Ishikawa (cell line): ENCODE data around the gene NANOS1.

Experiments used
- CEBPB ChIP-seq: IDR thresholded peaks from 2 replicates; pipeline ENCODE4 v1.6.1; 2012
- CREB1 ChIP-seq: IDR thresholded peaks from 2 replicates; pipeline ENCODE4 v1.6.1; 2012; ENCODE audit warnings: low read depth
- EGR1 ChIP-seq: IDR thresholded peaks from 2 replicates; pipeline ENCODE4 v1.6.1; 2012
- EP300 ChIP-seq: IDR thresholded peaks from 2 replicates; pipeline ENCODE4 v1.6.1; 2012; ENCODE audit warnings: borderline replicate concordance
- FOXM1 ChIP-seq: IDR thresholded peaks from 2 replicates; pipeline ENCODE4 v1.6.1; 2012; ENCODE audit warnings: low read depth, borderline replicate concordance
- NFIC ChIP-seq: IDR thresholded peaks from 2 replicates; pipeline ENCODE4 v1.6.1; 2012
- RAD21 ChIP-seq: IDR thresholded peaks from 2 replicates; pipeline ENCODE4 v1.6.1; 2012; ENCODE audit warnings: low read depth
- TAF1 ChIP-seq: IDR thresholded peaks from 2 replicates; pipeline ENCODE4 v1.6.1; 2012; ENCODE audit warnings: low read depth, mild to moderate bottlenecking
- TCF12 ChIP-seq: IDR thresholded peaks from 2 replicates; pipeline ENCODE4 v1.6.1; 2012; ENCODE audit warnings: low read depth
- TEAD4 ChIP-seq: IDR thresholded peaks from 2 replicates; pipeline ENCODE4 v1.6.1; 2012
- USF1 ChIP-seq: IDR thresholded peaks from 2 replicates; pipeline ENCODE4 v1.6.1; 2012
- YY1 ChIP-seq: IDR thresholded peaks from 2 replicates; pipeline ENCODE4 v1.6.1; 2012; ENCODE audit warnings: low read depth
- ZBTB7A ChIP-seq: IDR thresholded peaks from 2 replicates; pipeline ENCODE4 v1.6.1; 2012; ENCODE audit warnings: low read depth
- TF ChIP-seq, protein P1 (sequence below): IDR thresholded peaks from 2 replicates; pipeline ENCODE4 v1.6.1; 2012
- TF ChIP-seq, protein P2 (sequence below): IDR thresholded peaks from 2 replicates; pipeline ENCODE4 v1.6.1; 2012; ENCODE audit warnings: low read depth, mild to moderate bottlenecking

The NANOS1 gene, protein sequence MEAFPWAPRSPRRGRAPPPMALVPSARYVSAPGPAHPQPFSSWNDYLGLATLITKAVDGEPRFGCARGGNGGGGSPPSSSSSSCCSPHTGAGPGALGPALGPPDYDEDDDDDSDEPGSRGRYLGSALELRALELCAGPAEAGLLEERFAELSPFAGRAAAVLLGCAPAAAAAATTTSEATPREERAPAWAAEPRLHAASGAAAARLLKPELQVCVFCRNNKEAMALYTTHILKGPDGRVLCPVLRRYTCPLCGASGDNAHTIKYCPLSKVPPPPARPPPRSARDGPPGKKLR

GRCh38 chr10:119029613-119030420, at the start of gene NANOS1:
TSS of gene NANOS1 (plus strand) at chr10:119029714. CDS start at chr10:119029802, 88 bp downstream.
- TF ChIP-seq TAF1 (no peak; the same call in 1 of the 2 replicates), TCF12 (no peak), ZBTB7A (peak; percentile 6; the same call in 1 of the 2 replicates), EP300 (no peak), EGR1 (no peak), RAD21 (no peak)
- TF ChIP-seq, protein P1, sequence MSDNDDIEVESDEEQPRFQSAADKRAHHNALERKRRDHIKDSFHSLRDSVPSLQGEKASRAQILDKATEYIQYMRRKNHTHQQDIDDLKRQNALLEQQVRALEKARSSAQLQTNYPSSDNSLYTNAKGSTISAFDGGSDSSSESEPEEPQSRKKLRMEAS, result no peak; the same call in 1 of the 2 replicates

DNA sequence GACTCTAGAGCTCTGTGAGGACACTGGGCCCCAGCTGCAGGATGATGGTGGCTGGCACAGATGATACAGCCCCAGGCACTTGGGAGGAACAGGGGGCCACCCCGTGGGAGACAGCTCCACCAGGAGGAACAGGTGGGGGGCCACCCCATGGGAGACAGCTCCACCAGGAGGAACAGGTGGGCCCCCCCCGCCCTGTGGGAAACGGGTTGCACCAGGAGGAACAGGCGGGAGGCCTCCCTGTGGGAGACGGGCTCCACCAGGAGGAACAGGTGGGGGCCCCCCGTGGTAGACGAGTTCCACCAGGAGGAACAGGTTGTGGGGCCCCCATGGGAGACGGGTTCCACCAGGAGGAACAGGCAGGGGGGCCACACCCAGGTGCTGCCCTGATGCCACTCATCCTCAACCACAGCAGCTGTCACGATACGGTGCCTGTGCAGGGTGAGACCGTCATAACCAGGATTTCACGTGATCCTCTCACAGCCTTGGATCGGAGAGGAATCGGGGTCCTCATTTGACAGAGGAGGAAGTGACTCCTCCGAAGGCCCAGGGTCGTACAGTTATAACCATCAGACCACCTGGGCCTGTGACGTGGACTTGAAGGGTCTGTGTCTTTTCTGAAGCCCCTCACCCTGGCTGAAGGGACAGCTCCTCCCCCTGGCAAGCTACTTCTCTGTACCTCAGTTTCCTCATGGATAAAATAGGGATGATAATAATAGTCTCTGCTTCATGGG, 49.2 kb upstream of the NANOS1 start:
- TF ChIP-seq TEAD4, result no peak
- TF ChIP-seq FOXM1, result no peak
- TF ChIP-seq CEBPB, result no peak
- no peak for TF ChIP-seq RAD21
- no peak for TF ChIP-seq USF1
- no peak for TF ChIP-seq EP300
- TF ChIP-seq YY1, result no peak
- TF ChIP-seq ZBTB7A, result no peak
- TF ChIP-seq CREB1, result no peak
- TF ChIP-seq TAF1, result no peak
- TF ChIP-seq, protein P2, sequence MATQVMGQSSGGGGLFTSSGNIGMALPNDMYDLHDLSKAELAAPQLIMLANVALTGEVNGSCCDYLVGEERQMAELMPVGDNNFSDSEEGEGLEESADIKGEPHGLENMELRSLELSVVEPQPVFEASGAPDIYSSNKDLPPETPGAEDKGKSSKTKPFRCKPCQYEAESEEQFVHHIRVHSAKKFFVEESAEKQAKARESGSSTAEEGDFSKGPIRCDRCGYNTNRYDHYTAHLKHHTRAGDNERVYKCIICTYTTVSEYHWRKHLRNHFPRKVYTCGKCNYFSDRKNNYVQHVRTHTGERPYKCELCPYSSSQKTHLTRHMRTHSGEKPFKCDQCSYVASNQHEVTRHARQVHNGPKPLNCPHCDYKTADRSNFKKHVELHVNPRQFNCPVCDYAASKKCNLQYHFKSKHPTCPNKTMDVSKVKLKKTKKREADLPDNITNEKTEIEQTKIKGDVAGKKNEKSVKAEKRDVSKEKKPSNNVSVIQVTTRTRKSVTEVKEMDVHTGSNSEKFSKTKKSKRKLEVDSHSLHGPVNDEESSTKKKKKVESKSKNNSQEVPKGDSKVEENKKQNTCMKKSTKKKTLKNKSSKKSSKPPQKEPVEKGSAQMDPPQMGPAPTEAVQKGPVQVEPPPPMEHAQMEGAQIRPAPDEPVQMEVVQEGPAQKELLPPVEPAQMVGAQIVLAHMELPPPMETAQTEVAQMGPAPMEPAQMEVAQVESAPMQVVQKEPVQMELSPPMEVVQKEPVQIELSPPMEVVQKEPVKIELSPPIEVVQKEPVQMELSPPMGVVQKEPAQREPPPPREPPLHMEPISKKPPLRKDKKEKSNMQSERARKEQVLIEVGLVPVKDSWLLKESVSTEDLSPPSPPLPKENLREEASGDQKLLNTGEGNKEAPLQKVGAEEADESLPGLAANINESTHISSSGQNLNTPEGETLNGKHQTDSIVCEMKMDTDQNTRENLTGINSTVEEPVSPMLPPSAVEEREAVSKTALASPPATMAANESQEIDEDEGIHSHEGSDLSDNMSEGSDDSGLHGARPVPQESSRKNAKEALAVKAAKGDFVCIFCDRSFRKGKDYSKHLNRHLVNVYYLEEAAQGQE, result no peak
- no peak for TF ChIP-seq EGR1
- no peak for TF ChIP-seq NFIC
- TF ChIP-seq TCF12, result no peak
- TF ChIP-seq, protein P1, result no peak

- TF ChIP-seq EP300 (no peak), USF1 (no peak), FOXM1 (no peak), TCF12 (no peak), NFIC (no peak), YY1 (no peak), TEAD4 (no peak), RAD21 (no peak)
- TF ChIP-seq, protein P1, result no peak
- TF ChIP-seq, protein P2, result no peak
Measured at GRCh38 chr10:118980870-118981269, 48.6 kb upstream of the NANOS1 start.

GRCh38 chr10:118981946-118982345, 47.6 kb upstream of the NANOS1 start:
- TF ChIP-seq YY1 (no peak), FOXM1 (no peak), TCF12 (peak; percentile 32), ZBTB7A (peak; percentile 71), EP300 (0 out of 2 replicates have a peak, but pooled peaks have one; percentile 51), USF1 (no peak), CREB1 (no peak), RAD21 (0 out of 2 replicates have a peak, but pooled peaks have one; percentile 2)
- TF ChIP-seq, protein P2, result no peak
